IMR-90 (cell line): ENCODE results near the gene PINLYP. TPM values are rescaled to one million over a fixed set of nuclear protein-coding genes. Genes with fewer than 3 reads are reported as not detected.
A peak's percentile ranks its signal among the peaks of the same experiment; 100 is the strongest.

ENCODE experiments used
- ATAC-seq: fragments of 200-7000 bp; cut with Tn5 transposase; 2 replicates; pipeline ENCODE4 v1.9.1; 2020; ENCODE audit warnings: low read depth, mild to moderate bottlenecking, moderate library complexity
- BruUV-seq: library from RNA; stranded (reverse); fragments of 400-500 nt; replicated peaks from 2 replicates; lab custom pipeline; 2021; lab: Mats Ljungman, UMichigan
- CTCF ChIA-PET: fragments of 300-600 bp; formaldehyde crosslinking; extraction: SDS; loops from one replicate; lab custom pipeline; 2021; ENCODE audit warnings: antibody characterized with exemption; lab: Yijun Ruan, JAX
- POLR2A ChIA-PET: fragments of 300-600 bp; sonication (Branson Sonifier 250); formaldehyde crosslinking; loops from one replicate; lab custom pipeline; 2022; ENCODE audit warnings: antibody characterized with exemption; ENCODE audit not compliant: unreplicated experiment; lab: Charles Lee
- DNase-seq: peaks from one replicate; pipeline ENCODE4 v3.0.0; 2013
- H2AFZ ChIP-seq: replicated peaks from 2 replicates; pipeline ENCODE3; 2013; ENCODE audit warnings: low read length, mild to moderate bottlenecking; ENCODE audit not compliant: poor library complexity
- H2AK5ac ChIP-seq: 2 replicates; pipeline ENCODE4 v1.6.1; 2013; ENCODE audit warnings: low read depth, low read length, inconsistent platforms
- H2AK9ac ChIP-seq: replicated peaks from 2 replicates; pipeline ENCODE3; 2013; ENCODE audit warnings: mild to moderate bottlenecking, low read depth, low read length, moderate library complexity; ENCODE audit not compliant: poor library complexity
- H2BK120ac ChIP-seq: 2 replicates; pipeline ENCODE4 v1.6.1; 2013; ENCODE audit warnings: low read depth, low read length, inconsistent platforms
- H2BK15ac ChIP-seq: 3 replicates; pipeline ENCODE4 v1.6.1; 2013; ENCODE audit warnings: low read depth, low read length, inconsistent platforms
- H2BK20ac ChIP-seq: 2 replicates; pipeline ENCODE4 v1.6.1; 2013; ENCODE audit warnings: low read depth, mild to moderate bottlenecking, inconsistent platforms, low read length, moderate library complexity
- H2BK5ac ChIP-seq: 2 replicates; pipeline ENCODE4 v1.6.1; 2013; ENCODE audit warnings: mild to moderate bottlenecking, low read depth, low read length, inconsistent platforms; ENCODE audit not compliant: poor library complexity, severe bottlenecking
- H3K14ac ChIP-seq: replicated peaks from 2 replicates; pipeline ENCODE4 v1.6.1; 2013; ENCODE audit warnings: low read depth, low read length, inconsistent platforms
- H3K18ac ChIP-seq: 2 replicates; pipeline ENCODE4 v1.6.1; 2013; ENCODE audit warnings: low read depth, low read length, control low read depth
- H3K23ac ChIP-seq: 2 replicates; pipeline ENCODE4 v1.6.1; 2013; ENCODE audit warnings: low read depth, low read length, inconsistent platforms
- H3K27ac ChIP-seq: 2 replicates; pipeline ENCODE4 v1.5.1; 2013; ENCODE audit warnings: mild to moderate bottlenecking, control low read depth, low read length; ENCODE audit not compliant: insufficient read depth
- H3K27me3 ChIP-seq: 2 replicates; pipeline ENCODE4 v1.6.1; 2013; ENCODE audit warnings: low read length; ENCODE audit not compliant: control insufficient read depth, insufficient read depth
- H3K36me3 ChIP-seq: 2 replicates; pipeline ENCODE4 v1.6.1; 2013; ENCODE audit warnings: low read length, mixed read lengths; ENCODE audit not compliant: control insufficient read depth, insufficient read depth
- H3K4ac ChIP-seq: 2 replicates; pipeline ENCODE4 v1.6.1; 2013; ENCODE audit warnings: low read depth, low read length, inconsistent platforms
- H3K4me1 ChIP-seq: 2 replicates; pipeline ENCODE4 v1.6.1; 2013; ENCODE audit warnings: low read length, mixed read lengths; ENCODE audit not compliant: control insufficient read depth, insufficient read depth
- H3K4me2 ChIP-seq: 2 replicates; pipeline ENCODE4 v1.6.1; 2013; ENCODE audit warnings: low read depth, mild to moderate bottlenecking, control low read depth, low read length, moderate library complexity
- H3K4me3 ChIP-seq: 2 replicates; pipeline ENCODE4 v1.5.1; 2013; ENCODE audit warnings: low read depth, mild to moderate bottlenecking, control low read depth, low read length, moderate library complexity; ENCODE audit not compliant: insufficient read depth
- H3K56ac ChIP-seq: 2 replicates; pipeline ENCODE4 v1.6.1; 2013; ENCODE audit warnings: low read length, inconsistent platforms; ENCODE audit not compliant: insufficient read depth; ENCODE audit errors: extremely low read depth
- H3K79me1 ChIP-seq, 2 experiments: 2 replicates each; pipeline ENCODE4 v1.6.1; 2013; ENCODE audit warnings: low read length in 2 of 2, inconsistent platforms in 1 of 2, low read depth in 1 of 2
- H3K9ac ChIP-seq: 2 replicates; pipeline ENCODE4 v1.6.1; 2013; ENCODE audit warnings: low read depth, low read length, control low read depth
- H3K9me1 ChIP-seq: 2 replicates; pipeline ENCODE4 v1.6.1; 2013; ENCODE audit warnings: low read length, inconsistent platforms; ENCODE audit not compliant: insufficient read depth
- H3K9me3 ChIP-seq: 2 replicates; pipeline ENCODE4 v1.6.1; 2013; ENCODE audit warnings: low read length; ENCODE audit not compliant: control insufficient read depth, insufficient read depth
- H4K20me1 ChIP-seq: 2 replicates; pipeline ENCODE4 v1.6.1; 2013; ENCODE audit warnings: low read length, inconsistent platforms; ENCODE audit not compliant: insufficient read depth
- H4K5ac ChIP-seq: 2 replicates; pipeline ENCODE4 v1.6.1; 2013; ENCODE audit warnings: mild to moderate bottlenecking, low read depth, low read length, control low read depth
- H4K8ac ChIP-seq, 2 experiments: 2 replicates each; pipeline ENCODE4 v1.6.1; 2013; ENCODE audit warnings: low read depth in 2 of 2, low read length in 2 of 2, control low read depth in 1 of 2, inconsistent platforms in 1 of 2
- H4K91ac ChIP-seq: 2 replicates; pipeline ENCODE4 v1.6.1; 2013; ENCODE audit warnings: low read depth, low read length, inconsistent platforms; ENCODE audit not compliant: insufficient read depth
- BHLHE40 ChIP-seq: fragments of 150-350 bp; IDR thresholded peaks from 2 replicates; pipeline ENCODE4 v1.6.1; 2016; ENCODE audit warnings: mild to moderate bottlenecking, low read depth, low read length
- CEBPB ChIP-seq: IDR thresholded peaks from 2 replicates; pipeline ENCODE4 v1.6.1; 2012; ENCODE audit warnings: low read depth, low read length, improper control_type of control experiment
- CHD1 ChIP-seq: IDR thresholded peaks from 2 replicates; pipeline ENCODE4 v1.6.1; 2012; ENCODE audit warnings: low read depth, low read length, improper control_type of control experiment
- CTCF ChIP-seq: conservative IDR thresholded peaks from 2 replicates; pipeline ENCODE4 v1.5.1; 2012; ENCODE audit warnings: mild to moderate bottlenecking, low read depth, low read length, improper control_type of control experiment
- ELK1 ChIP-seq: fragments of 150-350 bp; IDR thresholded peaks from 2 replicates; pipeline ENCODE4 v1.6.1; 2016; ENCODE audit warnings: low read depth, mild to moderate bottlenecking, low read length, moderate library complexity, borderline replicate concordance
- MAFK ChIP-seq: IDR thresholded peaks from 2 replicates; pipeline ENCODE4 v1.6.1; 2012; ENCODE audit warnings: low read depth, low read length, improper control_type of control experiment
- MAZ ChIP-seq: IDR thresholded peaks from 2 replicates; pipeline ENCODE4 v1.6.1; 2012; ENCODE audit warnings: low read depth, mild to moderate bottlenecking, low read length, improper control_type of control experiment, moderate library complexity, borderline replicate concordance
- NFE2L2 ChIP-seq: fragments of 150-350 bp; IDR thresholded peaks from 2 replicates; pipeline ENCODE4 v1.6.1; 2016; ENCODE audit warnings: low read depth, mild to moderate bottlenecking, low read length
- POLR2A ChIP-seq: IDR thresholded peaks from 2 replicates; pipeline ENCODE4 v1.6.1; 2012; ENCODE audit warnings: mild to moderate bottlenecking, low read depth, low read length
- RAD21 ChIP-seq: IDR thresholded peaks from 2 replicates; pipeline ENCODE4 v1.6.1; 2012; ENCODE audit warnings: low read length, improper control_type of control experiment
- RCOR1 ChIP-seq: IDR thresholded peaks from 2 replicates; pipeline ENCODE4 v1.6.1; 2012; ENCODE audit warnings: mild to moderate bottlenecking, low read length, improper control_type of control experiment; ENCODE audit not compliant: insufficient replicate concordance
- RFX5 ChIP-seq: IDR thresholded peaks from 2 replicates; pipeline ENCODE4 v1.8.0; 2012; ENCODE audit warnings: low read depth, mild to moderate bottlenecking, low read length, moderate library complexity
- SMC3 ChIP-seq: fragments of 150-350 bp; IDR thresholded peaks from 2 replicates; pipeline ENCODE4 v1.6.1; 2016; ENCODE audit warnings: low read depth, mild to moderate bottlenecking, antibody characterized with exemption, low read length, moderate library complexity
- USF2 ChIP-seq: fragments of 150-350 bp; IDR thresholded peaks from 2 replicates; pipeline ENCODE4 v1.6.1; 2017; ENCODE audit warnings: mild to moderate bottlenecking, antibody characterized with exemption, low read length, low read depth
- WGBS, 2 experiments: methylation state at CpG; one replicate each; pipeline versions ENCODE4 v1.1.5 to v1.1.7; 2013; ENCODE audit warnings: missing lambda C conversion rate in 2 of 2; ENCODE audit not compliant: insufficient read length in 1 of 2; ENCODE audit errors: extremely low coverage in 2 of 2; 5-methylcytosine and 5-hydroxymethylcytosine counted together
- dilution Hi-C: fragments of 300-500 bp; cut with HindIII; formaldehyde crosslinking; loops from one replicate; pipeline ENCODE4 v1.14.3; 2018; ENCODE audit warnings: low sequenced_read_pairs; ENCODE audit not compliant: unreplicated experiment
- in situ Hi-C: fragments of 300-500 bp; cut with MboI; formaldehyde crosslinking; loops from 3 replicates; pipeline ENCODE4 v1.14.3; 2019; ENCODE audit warnings: low sequenced_read_pairs, inconsistent platforms, mixed read lengths
- intact Hi-C: fragments of 100-400 bp; cut with micrococcal nuclease; formaldehyde crosslinking; loops from 2 replicates; pipeline ENCODE4 v1.10.0; 2022
- polyA plus RNA-seq, 3 experiments: library from polyadenylated mRNA; depleted of rRNA; stranded (reverse); fragments of >200 nt; gene quantifications; 2 replicates each; pipeline ENCODE4 v1.2.3, GENCODE V29; 2012; ENCODE audit warnings: low replicate concordance in 1 of 3
- total RNA-seq: library from RNA; depleted of rRNA; stranded (reverse); fragments of >200 nt; gene quantifications from 2 replicates; pipeline ENCODE4 v1.2.3, GENCODE V29; 2012

Gene PINLYP
- total and polyA plus RNA-seq, 2 of the 4 experiments (the other 2 are of a cell fraction), result 0.54 to 1.4 TPM

GRCh38 chr19:43574424-43575155, 1.0 kb upstream of the PINLYP start:
- Histone ChIP-seq H2BK5ac (peak overlapping the region; percentile 82), H3K4me1 (peaks cover 5% of the 10 kb centered on the region), H2AFZ (peak overlapping the region; percentile 98), H3K23ac (peak overlapping the region; percentile 66; the same call in 1 of the 2 replicates), H3K56ac (peak overlapping the region; percentile 74; the same call in 1 of the 2 replicates), H4K20me1 (no peaks in the 10 kb centered on the region), H3K9me1 (peaks cover 6% of the 10 kb centered on the region; the same call in 1 of the 2 replicates), H2BK20ac (no peak overlapping the region), H2BK120ac (0 out of 2 replicates have a peak overlapping the region, but pooled peaks have one; percentile 57), H3K9ac (peak overlapping the region; percentile 96), H3K27ac (peak overlapping the region; percentile 90), H3K4me2 (peak overlapping the region; percentile 71), H3K79me1 (peaks cover 27 to 52% of the 10 kb centered on the region in 2 experiments), H2BK15ac (no peak overlapping the region), H3K36me3 (0 out of 2 replicates have a peak, but pooled peaks cover 1% of the 10 kb centered on the region), H2AK5ac (peak overlapping the region; percentile 88), H3K9me3 (no peaks in the 10 kb centered on the region), H3K14ac (peak overlapping the region; percentile 95), H3K18ac (no peak overlapping the region), H2AK9ac (peak overlapping the region; percentile 94), H3K4ac (peak overlapping the region; percentile 96), H3K27me3 (no peaks in the 10 kb centered on the region), H4K91ac (peak overlapping the region; percentile 54), H4K8ac (peak overlapping the region; percentile 78 to 92; a peak in 3 of 4 replicates), H3K4me3 (peak overlapping the region; percentile 71), H4K5ac (no peak overlapping the region; the same call in 1 of the 2 replicates)
- in situ Hi-C loops, result no loop called here
- dilution Hi-C loops, result no loop called here
- no TSS peak for BruUV-seq
- DNase-seq (peak; percentile 35), ATAC-seq (no peak)
- ChIA-PET CTCF (interaction anchor here (1.0 kb wide), 1 partner anchor 19 kb away, joined by 3 read pairs; no protein-coding TSS in a partner anchor), POLR2A (no interaction called here)
- 24% methylated on average over 3 of the region's 12 CpGs; no CpG with 5 or more reads in 1 of the 2 experiments for WGBS, 2 experiments
- intact Hi-C loops, result loop anchor here (1.0 kb wide), 1 partner anchor 22 kb away; the partner anchor contains the start of genes IRGQ and ZNF576
- TF ChIP-seq RFX5, result no peak
- no peak for TF ChIP-seq POLR2A
- no peak for TF ChIP-seq BHLHE40
- no peak for TF ChIP-seq ELK1
- no peak for TF ChIP-seq RCOR1
- no peak for TF ChIP-seq MAZ
- TF ChIP-seq SMC3, result no peak
- TF ChIP-seq CHD1, result no peak
- TF ChIP-seq CTCF, result no peak
- TF ChIP-seq RAD21, result no peak
- TF ChIP-seq NFE2L2, result no peak
- TF ChIP-seq MAFK, result no peak
- no peak for TF ChIP-seq USF2
- TF ChIP-seq CEBPB, result no peak
